IPS DF 19.7 (cell line): ENCODE results near the gene KRTAP5-3.
"Not testable (repeated sequence)": the region's sequence is repeated elsewhere in the genome, so short reads cannot be mapped to it uniquely, and the experiment has no call there.

Experiments
- DNase-seq: peaks from one replicate; pipeline ENCODE4 v3.0.0-alpha.2; 2013; ENCODE audit warnings: low read depth, low spot score

KRTAP5-3 gene

GRCh38 chr11:1582909-1583308, 25.4 kb downstream of the KRTAP5-3 start:
- not testable (repeated sequence) for DNase-seq

- no peak for DNase-seq
Observed at GRCh38 chr11:1581976-1582375, 26.3 kb downstream of the KRTAP5-3 start.

- no peak for DNase-seq
Observed at GRCh38 chr11:1576825-1577224, 31.4 kb downstream of the KRTAP5-3 start.

- DNase-seq: not testable (repeated sequence)
Observed at GRCh38 chr11:1575756-1576155, 32.5 kb downstream of the KRTAP5-3 start.

- DNase-seq: no peak
Observed at GRCh38 chr11:1574933-1575242, 33.4 kb downstream of the KRTAP5-3 start.

- DNase-seq: no peak
Observed at GRCh38 chr11:1574238-1574932, 33.9 kb downstream of the KRTAP5-3 start.

- DNase-seq: no peak
Observed at GRCh38 chr11:1573903-1574237, 34.4 kb downstream of the KRTAP5-3 start.

GRCh38 chr11:1573077-1573902, 35.0 kb downstream of the KRTAP5-3 start:
- no peak for DNase-seq

GRCh38 chr11:1572197-1573076, 35.8 kb downstream of the KRTAP5-3 start, which contains the start of gene DUSP8:
DUSP8 (minus strand) TSS chr11:1572271; CDS start chr11:1565826, 6,445 bp downstream.
- no peak for DNase-seq

- no peak for DNase-seq
Observed at GRCh38 chr11:1571760-1572196, 36.5 kb downstream of the KRTAP5-3 start.

- DNase-seq: no peak
Observed at GRCh38 chr11:1570896-1571759, 37.1 kb downstream of the KRTAP5-3 start.

GRCh38 chr11:1570531-1570895, 37.8 kb downstream of the KRTAP5-3 start:
- no peak for DNase-seq

- no peak for DNase-seq
Observed at GRCh38 chr11:1570001-1570453, 38.2 kb downstream of the KRTAP5-3 start.

GRCh38 chr11:1569251-1569780, 38.9 kb downstream of the KRTAP5-3 start:
- no peak for DNase-seq

GRCh38 chr11:1568441-1568911, 39.8 kb downstream of the KRTAP5-3 start:
- no peak for DNase-seq

- DNase-seq: no peak
Observed at GRCh38 chr11:1567721-1568100, 40.6 kb downstream of the KRTAP5-3 start.

- DNase-seq: no peak
Observed at GRCh38 chr11:1567052-1567720, 41.1 kb downstream of the KRTAP5-3 start.

GRCh38 chr11:1566381-1567051, 41.7 kb downstream of the KRTAP5-3 start:
- DNase-seq: no peak

- no peak for DNase-seq
Observed at GRCh38 chr11:1565904-1566247, 42.4 kb downstream of the KRTAP5-3 start.
